Tibial nerve (tissue), 4 donors: ENCODE measurements around the gene TMEFF2. TPM values are rescaled to one million over a fixed set of nuclear protein-coding genes. Genes with fewer than 3 reads are reported as not detected.
A peak's percentile ranks its signal among the peaks of the same experiment; 100 is the strongest.

Source experiments
- DNase-seq, 2 donors: peaks; one replicate each; pipeline ENCODE4 v3.0.0-alpha.2; 2019; ENCODE audit warnings: low spot score in 2 of 2
- H3K27ac ChIP-seq, 4 donors: fragments of 200-600 bp; sonication (generic) in 3 of 4; one replicate each; pipeline ENCODE4 v1.5.1; 2017 to 2019; ENCODE audit warnings: mild to moderate bottlenecking in 1 of 4
- H3K27me3 ChIP-seq, 2 donors: fragments of 200-600 bp; sonication (generic) in 1 of 2; one replicate each; pipeline versions ENCODE4 v1.5.1 to v1.6.0; 2017 to 2019
- H3K36me3 ChIP-seq, 3 donors: fragments of 200-600 bp; sonication (generic); one replicate each; pipeline ENCODE4 v1.5.1; 2018 to 2019
- H3K4me1 ChIP-seq, 4 donors: fragments of 200-600 bp; sonication (generic) in 3 of 4; one replicate each; pipeline ENCODE4 v1.5.1; 2017 to 2019
- H3K4me3 ChIP-seq, 4 donors: fragments of 200-600 bp; sonication (generic) in 3 of 4; one replicate each; pipeline ENCODE4 v1.5.1; 2017 to 2019; ENCODE audit warnings: mild to moderate bottlenecking in 1 of 4, moderate library complexity in 1 of 4
- H3K9me3 ChIP-seq, 4 donors: fragments of 200-600 bp; sonication (generic) in 3 of 4; one replicate each; pipeline ENCODE4 v1.5.1; 2017 to 2019
- EP300 ChIP-seq, 2 donors: sonication (generic); formaldehyde crosslinking; IDR thresholded peaks; one replicate each; pipeline ENCODE4 v1.6.1; 2017; ENCODE audit warnings: antibody characterized with exemption in 2 of 2, mild to moderate bottlenecking in 1 of 2
- POLR2A ChIP-seq, 2 donors: fragments of 450-650 bp; IDR thresholded peaks; one replicate each; pipeline ENCODE4 v1.6.1; 2017; ENCODE audit warnings: antibody characterized with exemption in 2 of 2, mild to moderate bottlenecking in 2 of 2, moderate library complexity in 2 of 2
- WGBS, 2 donors: methylation state at CpG; one replicate each; pipeline ENCODE4 v1.1.5; 2018; 5-methylcytosine and 5-hydroxymethylcytosine counted together
- total RNA-seq, 4 donors: library from RNA; depleted of rRNA; stranded (reverse); fragments of >200 nt; gene quantifications; one replicate each; pipeline ENCODE4 v1.1.0, GENCODE V29; 2016
- TF ChIP-seq, protein P1 (sequence below), 5 experiments: fragments of 200-600 bp in 3 of 5; fragments of 450-650 bp in 2 of 5; sonication (generic) in 3 of 5; IDR thresholded peaks; one replicate each; pipeline ENCODE4 v1.5.1; 2016 to 2019; ENCODE audit warnings: antibody characterized with exemption in 5 of 5, mild to moderate bottlenecking in 3 of 5, moderate library complexity in 2 of 5

TMEFF2 gene, protein sequence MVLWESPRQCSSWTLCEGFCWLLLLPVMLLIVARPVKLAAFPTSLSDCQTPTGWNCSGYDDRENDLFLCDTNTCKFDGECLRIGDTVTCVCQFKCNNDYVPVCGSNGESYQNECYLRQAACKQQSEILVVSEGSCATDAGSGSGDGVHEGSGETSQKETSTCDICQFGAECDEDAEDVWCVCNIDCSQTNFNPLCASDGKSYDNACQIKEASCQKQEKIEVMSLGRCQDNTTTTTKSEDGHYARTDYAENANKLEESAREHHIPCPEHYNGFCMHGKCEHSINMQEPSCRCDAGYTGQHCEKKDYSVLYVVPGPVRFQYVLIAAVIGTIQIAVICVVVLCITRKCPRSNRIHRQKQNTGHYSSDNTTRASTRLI
- not detected for total RNA-seq

- no peaks in the 10 kb centered on the region for H3K36me3 ChIP-seq
- no peak within 1 kb of the TSS for H3K27ac ChIP-seq
- peak within 1 kb of the TSS; percentile 23 to 53 (median 44) for H3K4me3 ChIP-seq
- 1 to 2% methylated on average over 53 of the region's 64 CpGs for whole genome bisulfite sequencing, 2 donors
- peaks cover 7 to 91% of the 10 kb centered on the region in 2 donors for H3K27me3 ChIP-seq
- no peaks in the 10 kb centered on the region for H3K9me3 ChIP-seq
- H3K4me1 ChIP-seq: peaks cover 0 to 40% (median 30%) of the 10 kb centered on the region in 4 donors
- DNase-seq: peak; percentile 14 to 21
- TF ChIP-seq EP300 (IDR thresholded peaks at IDR 0.05) (no peak), POLR2A (IDR thresholded peaks at IDR 0.05) (no peak)
- TF ChIP-seq, protein P1, sequence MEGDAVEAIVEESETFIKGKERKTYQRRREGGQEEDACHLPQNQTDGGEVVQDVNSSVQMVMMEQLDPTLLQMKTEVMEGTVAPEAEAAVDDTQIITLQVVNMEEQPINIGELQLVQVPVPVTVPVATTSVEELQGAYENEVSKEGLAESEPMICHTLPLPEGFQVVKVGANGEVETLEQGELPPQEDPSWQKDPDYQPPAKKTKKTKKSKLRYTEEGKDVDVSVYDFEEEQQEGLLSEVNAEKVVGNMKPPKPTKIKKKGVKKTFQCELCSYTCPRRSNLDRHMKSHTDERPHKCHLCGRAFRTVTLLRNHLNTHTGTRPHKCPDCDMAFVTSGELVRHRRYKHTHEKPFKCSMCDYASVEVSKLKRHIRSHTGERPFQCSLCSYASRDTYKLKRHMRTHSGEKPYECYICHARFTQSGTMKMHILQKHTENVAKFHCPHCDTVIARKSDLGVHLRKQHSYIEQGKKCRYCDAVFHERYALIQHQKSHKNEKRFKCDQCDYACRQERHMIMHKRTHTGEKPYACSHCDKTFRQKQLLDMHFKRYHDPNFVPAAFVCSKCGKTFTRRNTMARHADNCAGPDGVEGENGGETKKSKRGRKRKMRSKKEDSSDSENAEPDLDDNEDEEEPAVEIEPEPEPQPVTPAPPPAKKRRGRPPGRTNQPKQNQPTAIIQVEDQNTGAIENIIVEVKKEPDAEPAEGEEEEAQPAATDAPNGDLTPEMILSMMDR (IDR thresholded peaks at IDR 0.05): peak in 1 of 5 experiments; percentile 8
Observed at GRCh38 chr2:192194866-192195547, at the start of gene TMEFF2. TMEFF2 (minus strand) TSS chr2:192194933; CDS start chr2:192194524, 409 bp downstream.

GRCh38 chr2:192243488-192243887, 48.8 kb upstream of the TMEFF2 start:
- TF ChIP-seq EP300 (IDR thresholded peaks at IDR 0.05): no peak
- TF ChIP-seq POLR2A (IDR thresholded peaks at IDR 0.05): no peak
- TF ChIP-seq, protein P1 (IDR thresholded peaks at IDR 0.05): no peak
- H3K4me1 ChIP-seq: no peaks in the 10 kb centered on the region
- H3K9me3 ChIP-seq: no peaks in the 10 kb centered on the region
- no peak overlapping the region for H3K4me3 ChIP-seq
- no peak for DNase-seq
- no peak overlapping the region for H3K27ac ChIP-seq
- no peaks in the 10 kb centered on the region for H3K27me3 ChIP-seq
- H3K36me3 ChIP-seq: no peaks in the 10 kb centered on the region
- WGBS, 2 donors: 73 to 75% methylated on average over 2 of the region's 2 CpGs

DNA sequence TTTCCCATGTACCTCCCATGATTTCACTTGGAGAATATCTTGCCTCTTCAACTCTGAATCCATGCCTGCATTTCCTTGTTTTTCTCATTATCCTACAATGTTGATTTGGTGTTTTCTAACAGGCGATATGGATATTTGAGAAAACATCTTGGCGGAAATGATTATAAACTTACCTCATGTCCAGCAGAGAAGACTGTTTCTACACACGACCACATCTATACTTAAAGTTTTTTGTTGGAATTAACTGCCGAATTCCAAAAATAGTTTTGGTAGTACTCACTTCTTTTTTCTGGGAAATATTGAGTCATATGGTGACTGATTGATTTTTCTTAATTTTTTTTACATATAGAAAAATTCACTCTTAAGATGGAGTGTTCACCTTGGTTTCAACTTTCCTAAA, 41.4 kb upstream of the TMEFF2 start:
- Histone ChIP-seq H3K27me3 (no peaks in the 10 kb centered on the region), H3K4me1 (no peaks in the 10 kb centered on the region), H3K27ac (no peak overlapping the region), H3K9me3 (no peaks in the 10 kb centered on the region), H3K36me3 (no peaks in the 10 kb centered on the region), H3K4me3 (no peak overlapping the region)
- WGBS, 2 donors: 71 to 75% methylated on average over 4 of the region's 4 CpGs
- TF ChIP-seq, protein P1 (IDR thresholded peaks at IDR 0.05): no peak
- TF ChIP-seq POLR2A (IDR thresholded peaks at IDR 0.05) (no peak), EP300 (IDR thresholded peaks at IDR 0.05) (no peak)
- DNase-seq: no peak

- TF ChIP-seq POLR2A (IDR thresholded peaks at IDR 0.05) (no peak), EP300 (IDR thresholded peaks at IDR 0.05) (no peak)
- TF ChIP-seq, protein P1 (IDR thresholded peaks at IDR 0.05): no peak
- H3K4me1 ChIP-seq: no peaks in the 10 kb centered on the region
- no peak for DNase-seq
- H3K4me3 ChIP-seq: no peak overlapping the region
- H3K36me3 ChIP-seq: no peaks in the 10 kb centered on the region
- no peak overlapping the region for H3K27ac ChIP-seq
- 67 to 72% methylated on average over 6 of the region's 6 CpGs for WGBS, 2 donors
- H3K27me3 ChIP-seq: no peaks in the 10 kb centered on the region
- H3K9me3 ChIP-seq: no peaks in the 10 kb centered on the region
Observed at GRCh38 chr2:192230889-192231453, 36.2 kb upstream of the TMEFF2 start.

GRCh38 chr2:192228685-192229084, 34.0 kb upstream of the TMEFF2 start:
- Histone ChIP-seq H3K27me3 (no peaks in the 10 kb centered on the region), H3K4me3 (no peak overlapping the region), H3K27ac (no peak overlapping the region), H3K36me3 (no peaks in the 10 kb centered on the region), H3K4me1 (no peaks in the 10 kb centered on the region), H3K9me3 (no peaks in the 10 kb centered on the region)
- TF ChIP-seq, protein P1 (IDR thresholded peaks at IDR 0.05): no peak
- DNase-seq: no peak
